Measurements from ENCODE around the gene CAST. TPM values are rescaled to one million over a fixed set of nuclear protein-coding genes. Genes with fewer than 3 reads are reported as not detected.
A peak's percentile ranks its signal among the peaks of the same experiment; 100 is the strongest.

Gene CAST
- polyA plus RNA-seq, 2 of the 4 experiments (the other 2 are of a cell fraction): 163 to 257 TPM

DNA sequence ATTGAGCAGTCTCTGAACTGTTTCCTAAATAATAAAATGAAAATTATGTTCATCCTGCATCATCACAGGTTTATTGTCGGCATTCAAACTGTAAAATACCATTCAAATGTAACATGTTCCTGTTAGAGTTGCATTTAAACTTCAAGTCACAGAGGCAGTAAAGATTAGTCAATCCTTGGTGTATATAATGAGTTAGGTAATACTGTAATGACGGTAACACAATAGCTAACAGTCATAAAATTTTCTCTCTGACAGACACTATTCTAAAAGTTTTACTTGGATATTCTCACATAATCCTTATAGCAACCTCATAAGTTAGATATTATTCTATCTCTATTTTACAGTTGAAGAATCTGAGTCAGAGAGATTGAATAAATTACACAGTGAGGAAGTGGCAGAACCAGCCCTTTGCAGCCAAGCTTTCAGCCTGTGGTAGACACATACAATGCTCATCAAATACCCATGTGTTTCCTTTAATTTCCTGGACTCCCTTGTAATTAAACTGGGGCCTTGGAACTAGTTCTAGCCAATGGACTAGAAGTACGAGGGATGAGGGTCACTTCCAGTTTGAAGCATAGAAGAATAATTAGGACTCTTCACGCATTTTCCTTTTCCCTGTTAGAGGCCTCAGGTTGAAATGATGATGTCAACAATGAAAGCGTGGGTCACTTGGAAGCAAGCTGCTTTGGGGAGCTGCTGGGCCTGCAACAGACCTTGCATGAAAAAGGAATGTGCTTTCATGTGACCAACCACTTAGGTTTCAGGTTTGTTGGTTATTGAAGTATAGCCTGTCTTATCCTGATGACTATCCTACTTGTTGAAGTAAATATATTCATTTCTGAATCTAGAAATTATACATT is 12.3 kb upstream of the CAST start:
- Histone ChIP-seq H3K9me3 (no peaks in the 10 kb centered on the region), H3K4me3 (no peak overlapping the region), H3K4me1 (peaks cover 44% of the 10 kb centered on the region), H3K27ac (peak overlapping the region in 1 of 2 experiments; percentile 49; a peak in 3 of 6 replicates), H3K4me2 (peak overlapping the region; percentile 14; the same call in 2 of the 3 replicates)
- POLR2A ChIA-PET: interaction anchor here (1.6 kb wide), 1 partner anchor 12 kb away, joined by 8 read pairs; the partner anchor contains the start of gene CAST
- ATAC-seq (no peak), DNase-seq (ENCODE audit: low read depth in 1 of 2, low spot score in 1 of 2) (no peak), FAIRE-seq (peak; percentile 43)
- TF ChIP-seq RNF2 (IDR thresholded peaks at IDR 0.05; ENCODE audit: borderline replicate concordance, low read depth) (no peak), EHMT2 (IDR thresholded peaks at IDR 0.05; ENCODE audit: low read depth) (no peak), CBX2 (IDR thresholded peaks at IDR 0.05; ENCODE audit: borderline replicate concordance, low read depth) (no peak), HDAC2 (IDR thresholded peaks at IDR 0.05) (no peak), POLR2A (IDR thresholded peaks at IDR 0.05; ENCODE audit: low read length) (no peak), MYC (IDR thresholded peaks at IDR 0.05; ENCODE audit: borderline replicate concordance, low read length) (no peak), TFCP2L1 (CRISPR knock-in tag; IDR thresholded peaks at IDR 0.05) (no peak), ZSCAN20 (CRISPR knock-in tag; IDR thresholded peaks at IDR 0.05) (no peak), FOXS1 (CRISPR knock-in tag; IDR thresholded peaks at IDR 0.05) (no peak), HOXB13 (CRISPR knock-in tag; IDR thresholded peaks at IDR 0.05; ENCODE audit: low read depth) (no peak), PHF8 (IDR thresholded peaks at IDR 0.05; ENCODE audit: borderline replicate concordance, low read depth) (no peak), NFE2L2 (conservative IDR thresholded peaks at IDR 0.05; ENCODE audit: low read length) (no peak)
- CTCF ChIA-PET: interaction anchor here (1.6 kb wide), 1 partner anchor 27 kb away, joined by 3 read pairs; no protein-coding TSS in a partner anchor
- WGBS (ENCODE audit: missing lambda C conversion rate): 82% methylated on average over 5 of the region's 5 CpGs

DNA sequence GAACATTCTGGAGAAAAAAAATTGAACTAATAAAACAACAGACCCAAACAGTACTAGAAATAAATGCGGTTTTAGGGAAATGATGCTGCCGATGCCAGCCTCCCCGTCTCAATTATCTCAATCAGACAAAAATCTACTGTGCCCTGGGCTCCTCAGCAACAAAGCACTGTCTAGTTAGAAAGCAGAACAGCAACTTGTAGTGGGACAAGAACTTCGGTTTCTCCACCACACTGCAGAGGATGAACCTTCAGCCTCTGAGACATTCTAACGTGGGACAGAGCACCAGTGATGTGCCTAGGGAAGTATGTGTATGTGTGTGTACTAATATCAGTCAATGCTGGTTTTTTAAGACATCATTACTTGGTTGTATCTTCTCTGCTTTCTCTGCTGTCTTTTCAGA is 11.1 kb upstream of the CAST start:
- Histone ChIP-seq H3K27ac (peak overlapping the region in 1 of 2 experiments; percentile 51; a peak in 3 of 6 replicates), H3K4me3 (no peak overlapping the region), H3K9me3 (no peaks in the 10 kb centered on the region), H3K4me2 (no peak overlapping the region), H3K4me1 (peaks cover 55% of the 10 kb centered on the region)
- 74% methylated on average over 5 of the region's 5 CpGs for WGBS (ENCODE audit: missing lambda C conversion rate)
- ATAC-seq (no peak), DNase-seq (ENCODE audit: low read depth in 1 of 2, low spot score in 1 of 2) (no peak), FAIRE-seq (no peak)
- TF ChIP-seq EP300 (IDR thresholded peaks at IDR 0.05) (no peak), POLR2AphosphoS2 (conservative IDR thresholded peaks at IDR 0.05; ENCODE audit: low read length) (no peak), HOXA7 (CRISPR knock-in tag; IDR thresholded peaks at IDR 0.05) (no peak), POLR2A (IDR thresholded peaks at IDR 0.05; ENCODE audit: low read length) (no peak), NPAS2 (CRISPR knock-in tag; IDR thresholded peaks at IDR 0.05; ENCODE audit: borderline replicate concordance) (no peak), KDM1A (IDR thresholded peaks at IDR 0.05; ENCODE audit: low read depth) (no peak), NFE2L2 (conservative IDR thresholded peaks at IDR 0.05; ENCODE audit: low read length) (no peak), GATA3 (IDR thresholded peaks at IDR 0.05; ENCODE audit: borderline replicate concordance) (no peak)
- TF ChIP-seq, protein P1, sequence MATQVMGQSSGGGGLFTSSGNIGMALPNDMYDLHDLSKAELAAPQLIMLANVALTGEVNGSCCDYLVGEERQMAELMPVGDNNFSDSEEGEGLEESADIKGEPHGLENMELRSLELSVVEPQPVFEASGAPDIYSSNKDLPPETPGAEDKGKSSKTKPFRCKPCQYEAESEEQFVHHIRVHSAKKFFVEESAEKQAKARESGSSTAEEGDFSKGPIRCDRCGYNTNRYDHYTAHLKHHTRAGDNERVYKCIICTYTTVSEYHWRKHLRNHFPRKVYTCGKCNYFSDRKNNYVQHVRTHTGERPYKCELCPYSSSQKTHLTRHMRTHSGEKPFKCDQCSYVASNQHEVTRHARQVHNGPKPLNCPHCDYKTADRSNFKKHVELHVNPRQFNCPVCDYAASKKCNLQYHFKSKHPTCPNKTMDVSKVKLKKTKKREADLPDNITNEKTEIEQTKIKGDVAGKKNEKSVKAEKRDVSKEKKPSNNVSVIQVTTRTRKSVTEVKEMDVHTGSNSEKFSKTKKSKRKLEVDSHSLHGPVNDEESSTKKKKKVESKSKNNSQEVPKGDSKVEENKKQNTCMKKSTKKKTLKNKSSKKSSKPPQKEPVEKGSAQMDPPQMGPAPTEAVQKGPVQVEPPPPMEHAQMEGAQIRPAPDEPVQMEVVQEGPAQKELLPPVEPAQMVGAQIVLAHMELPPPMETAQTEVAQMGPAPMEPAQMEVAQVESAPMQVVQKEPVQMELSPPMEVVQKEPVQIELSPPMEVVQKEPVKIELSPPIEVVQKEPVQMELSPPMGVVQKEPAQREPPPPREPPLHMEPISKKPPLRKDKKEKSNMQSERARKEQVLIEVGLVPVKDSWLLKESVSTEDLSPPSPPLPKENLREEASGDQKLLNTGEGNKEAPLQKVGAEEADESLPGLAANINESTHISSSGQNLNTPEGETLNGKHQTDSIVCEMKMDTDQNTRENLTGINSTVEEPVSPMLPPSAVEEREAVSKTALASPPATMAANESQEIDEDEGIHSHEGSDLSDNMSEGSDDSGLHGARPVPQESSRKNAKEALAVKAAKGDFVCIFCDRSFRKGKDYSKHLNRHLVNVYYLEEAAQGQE (IDR thresholded peaks at IDR 0.05): no peak
- ChIA-PET CTCF (interaction anchor here (0.9 to 1.3 kb wide), 4 partner anchors 9 to 49 kb away, joined by 3 to 5 read pairs (median 3); no protein-coding TSS in a partner anchor), POLR2A (no interaction called here)
